ENCODE results near the gene KRT74.

GRCh38 chr12:52608826-52609630, 35.4 kb upstream of the KRT74 start:
- TF ChIP-seq POLR2A (IDR thresholded peaks at IDR 0.05) (no peak), CTCF (IDR thresholded peaks at IDR 0.05) (no peak)
